GM12878 (cell line): ENCODE measurements around the gene NSMCE1.

Source experiments
- CBX3 ChIP-seq: fragments of 200-600 bp; sonication (generic); IDR thresholded peaks from 2 replicates; pipeline ENCODE4 v1.6.1; 2016; ENCODE audit warnings: low read depth, borderline replicate concordance
- CREM ChIP-seq: IDR thresholded peaks from 2 replicates; pipeline ENCODE4 v1.6.1; 2014; ENCODE audit warnings: antibody characterized with exemption, low read depth
- EZH2 ChIP-seq: IDR thresholded peaks from 2 replicates; pipeline ENCODE4 v1.6.1; 2012; ENCODE audit warnings: low read depth, mild to moderate bottlenecking, control low read depth, inconsistent platforms, low read length, borderline replicate concordance; ENCODE audit not compliant: control insufficient read depth
- HCFC1 ChIP-seq: fragments of 150-350 bp; IDR thresholded peaks from 2 replicates; pipeline ENCODE4 v1.6.1; 2014; ENCODE audit warnings: low read length
- NR2F1 ChIP-seq: fragments of 450-650 bp; conservative IDR thresholded peaks from 2 replicates; pipeline ENCODE4 v1.6.1; 2017; ENCODE audit warnings: mild to moderate bottlenecking
- RAD21 ChIP-seq: IDR thresholded peaks from 2 replicates; pipeline ENCODE4 v1.6.1; 2011; ENCODE audit warnings: mild to moderate bottlenecking, low read depth, low read length, moderate library complexity; ENCODE audit not compliant: insufficient read depth
- TF ChIP-seq, protein P1 (sequence below), 3 experiments: IDR thresholded peaks in 2 of 3; conservative IDR thresholded peaks in 1 of 3; 2 replicates each; pipeline ENCODE4 v1.5.1; 2011; ENCODE audit warnings: low read depth in 3 of 3, low read length in 3 of 3, mild to moderate bottlenecking in 3 of 3, control low read depth in 2 of 3, moderate library complexity in 2 of 3, inconsistent platforms in 1 of 3, mixed read lengths in 1 of 3; ENCODE audit not compliant: control insufficient read depth in 2 of 3, insufficient read depth in 1 of 3; ENCODE audit errors: extremely low read depth in 1 of 3
- TF ChIP-seq, protein P2 (sequence below): fragments of 450-650 bp; IDR thresholded peaks from 2 replicates; pipeline ENCODE4 v1.6.1; 2017; ENCODE audit warnings: antibody characterized with exemption, mild to moderate bottlenecking, moderate library complexity
- TF ChIP-seq, protein P3 (sequence below): fragments of 450-650 bp; IDR thresholded peaks from 2 replicates; pipeline ENCODE4 v1.6.1; 2017; ENCODE audit warnings: mild to moderate bottlenecking

DNA sequence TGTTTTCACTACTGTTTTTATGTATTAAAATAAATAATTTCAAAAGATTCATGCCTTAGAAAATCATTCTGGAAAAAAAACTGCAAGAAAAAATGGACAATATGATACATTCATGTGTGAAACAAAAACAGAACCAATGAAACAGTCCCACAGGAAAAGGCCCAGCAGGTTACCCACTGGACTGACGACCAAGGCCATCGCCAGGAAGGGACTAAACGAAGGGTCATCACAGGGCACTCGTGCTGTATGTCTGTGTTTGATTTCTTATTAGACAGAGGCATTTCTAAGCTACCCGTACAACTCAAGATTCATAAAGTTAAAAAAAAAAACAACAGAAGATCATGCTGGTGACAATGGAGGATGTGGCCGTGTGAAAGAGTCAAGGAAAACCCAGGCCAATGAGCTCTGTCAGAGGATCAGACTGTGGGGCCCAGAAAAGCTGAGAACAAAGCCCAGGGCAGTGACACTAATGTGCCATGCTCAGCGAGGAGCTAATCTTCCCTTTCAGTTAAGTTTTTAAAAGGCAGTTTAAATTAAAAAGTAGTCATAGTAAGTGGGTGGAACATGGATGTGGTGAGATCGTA, 31.8 kb downstream of the NSMCE1 start:
- no peak for TF ChIP-seq RAD21
- TF ChIP-seq CREM, result no peak
- TF ChIP-seq, protein P1, sequence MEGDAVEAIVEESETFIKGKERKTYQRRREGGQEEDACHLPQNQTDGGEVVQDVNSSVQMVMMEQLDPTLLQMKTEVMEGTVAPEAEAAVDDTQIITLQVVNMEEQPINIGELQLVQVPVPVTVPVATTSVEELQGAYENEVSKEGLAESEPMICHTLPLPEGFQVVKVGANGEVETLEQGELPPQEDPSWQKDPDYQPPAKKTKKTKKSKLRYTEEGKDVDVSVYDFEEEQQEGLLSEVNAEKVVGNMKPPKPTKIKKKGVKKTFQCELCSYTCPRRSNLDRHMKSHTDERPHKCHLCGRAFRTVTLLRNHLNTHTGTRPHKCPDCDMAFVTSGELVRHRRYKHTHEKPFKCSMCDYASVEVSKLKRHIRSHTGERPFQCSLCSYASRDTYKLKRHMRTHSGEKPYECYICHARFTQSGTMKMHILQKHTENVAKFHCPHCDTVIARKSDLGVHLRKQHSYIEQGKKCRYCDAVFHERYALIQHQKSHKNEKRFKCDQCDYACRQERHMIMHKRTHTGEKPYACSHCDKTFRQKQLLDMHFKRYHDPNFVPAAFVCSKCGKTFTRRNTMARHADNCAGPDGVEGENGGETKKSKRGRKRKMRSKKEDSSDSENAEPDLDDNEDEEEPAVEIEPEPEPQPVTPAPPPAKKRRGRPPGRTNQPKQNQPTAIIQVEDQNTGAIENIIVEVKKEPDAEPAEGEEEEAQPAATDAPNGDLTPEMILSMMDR (IDR thresholded peaks at IDR 0.05 in 2 of 3, conservative IDR thresholded peaks at IDR 0.05 in 1 of 3; ENCODE audit: control insufficient read depth in 2 of 3, extremely low read depth in 1 of 3, insufficient read depth in 1 of 3, low read depth in 3 of 3, low read length in 3 of 3), result no peak
- TF ChIP-seq EZH2, result no peak
- TF ChIP-seq, protein P2, sequence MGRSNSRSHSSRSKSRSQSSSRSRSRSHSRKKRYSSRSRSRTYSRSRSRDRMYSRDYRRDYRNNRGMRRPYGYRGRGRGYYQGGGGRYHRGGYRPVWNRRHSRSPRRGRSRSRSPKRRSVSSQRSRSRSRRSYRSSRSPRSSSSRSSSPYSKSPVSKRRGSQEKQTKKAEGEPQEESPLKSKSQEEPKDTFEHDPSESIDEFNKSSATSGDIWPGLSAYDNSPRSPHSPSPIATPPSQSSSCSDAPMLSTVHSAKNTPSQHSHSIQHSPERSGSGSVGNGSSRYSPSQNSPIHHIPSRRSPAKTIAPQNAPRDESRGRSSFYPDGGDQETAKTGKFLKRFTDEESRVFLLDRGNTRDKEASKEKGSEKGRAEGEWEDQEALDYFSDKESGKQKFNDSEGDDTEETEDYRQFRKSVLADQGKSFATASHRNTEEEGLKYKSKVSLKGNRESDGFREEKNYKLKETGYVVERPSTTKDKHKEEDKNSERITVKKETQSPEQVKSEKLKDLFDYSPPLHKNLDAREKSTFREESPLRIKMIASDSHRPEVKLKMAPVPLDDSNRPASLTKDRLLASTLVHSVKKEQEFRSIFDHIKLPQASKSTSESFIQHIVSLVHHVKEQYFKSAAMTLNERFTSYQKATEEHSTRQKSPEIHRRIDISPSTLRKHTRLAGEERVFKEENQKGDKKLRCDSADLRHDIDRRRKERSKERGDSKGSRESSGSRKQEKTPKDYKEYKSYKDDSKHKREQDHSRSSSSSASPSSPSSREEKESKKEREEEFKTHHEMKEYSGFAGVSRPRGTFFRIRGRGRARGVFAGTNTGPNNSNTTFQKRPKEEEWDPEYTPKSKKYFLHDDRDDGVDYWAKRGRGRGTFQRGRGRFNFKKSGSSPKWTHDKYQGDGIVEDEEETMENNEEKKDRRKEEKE, result no peak
- TF ChIP-seq, protein P3, sequence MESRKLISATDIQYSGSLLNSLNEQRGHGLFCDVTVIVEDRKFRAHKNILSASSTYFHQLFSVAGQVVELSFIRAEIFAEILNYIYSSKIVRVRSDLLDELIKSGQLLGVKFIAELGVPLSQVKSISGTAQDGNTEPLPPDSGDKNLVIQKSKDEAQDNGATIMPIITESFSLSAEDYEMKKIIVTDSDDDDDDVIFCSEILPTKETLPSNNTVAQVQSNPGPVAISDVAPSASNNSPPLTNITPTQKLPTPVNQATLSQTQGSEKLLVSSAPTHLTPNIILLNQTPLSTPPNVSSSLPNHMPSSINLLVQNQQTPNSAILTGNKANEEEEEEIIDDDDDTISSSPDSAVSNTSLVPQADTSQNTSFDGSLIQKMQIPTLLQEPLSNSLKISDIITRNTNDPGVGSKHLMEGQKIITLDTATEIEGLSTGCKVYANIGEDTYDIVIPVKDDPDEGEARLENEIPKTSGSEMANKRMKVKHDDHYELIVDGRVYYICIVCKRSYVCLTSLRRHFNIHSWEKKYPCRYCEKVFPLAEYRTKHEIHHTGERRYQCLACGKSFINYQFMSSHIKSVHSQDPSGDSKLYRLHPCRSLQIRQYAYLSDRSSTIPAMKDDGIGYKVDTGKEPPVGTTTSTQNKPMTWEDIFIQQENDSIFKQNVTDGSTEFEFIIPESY, result no peak
- TF ChIP-seq NR2F1, result no peak
- TF ChIP-seq CBX3, result no peak
- no peak for TF ChIP-seq HCFC1
